GM19328 (cell line): Measurements from ENCODE around the gene CROCC2.

Source experiments
- ATAC-seq: cut with Tn5 transposase; IDR thresholded peaks from one replicate; pipeline ENCODE4 v1.9.1; 2021; ENCODE audit warnings: mild to moderate bottlenecking, moderate library complexity; ENCODE audit not compliant: unreplicated experiment

CROCC2 gene

DNA sequence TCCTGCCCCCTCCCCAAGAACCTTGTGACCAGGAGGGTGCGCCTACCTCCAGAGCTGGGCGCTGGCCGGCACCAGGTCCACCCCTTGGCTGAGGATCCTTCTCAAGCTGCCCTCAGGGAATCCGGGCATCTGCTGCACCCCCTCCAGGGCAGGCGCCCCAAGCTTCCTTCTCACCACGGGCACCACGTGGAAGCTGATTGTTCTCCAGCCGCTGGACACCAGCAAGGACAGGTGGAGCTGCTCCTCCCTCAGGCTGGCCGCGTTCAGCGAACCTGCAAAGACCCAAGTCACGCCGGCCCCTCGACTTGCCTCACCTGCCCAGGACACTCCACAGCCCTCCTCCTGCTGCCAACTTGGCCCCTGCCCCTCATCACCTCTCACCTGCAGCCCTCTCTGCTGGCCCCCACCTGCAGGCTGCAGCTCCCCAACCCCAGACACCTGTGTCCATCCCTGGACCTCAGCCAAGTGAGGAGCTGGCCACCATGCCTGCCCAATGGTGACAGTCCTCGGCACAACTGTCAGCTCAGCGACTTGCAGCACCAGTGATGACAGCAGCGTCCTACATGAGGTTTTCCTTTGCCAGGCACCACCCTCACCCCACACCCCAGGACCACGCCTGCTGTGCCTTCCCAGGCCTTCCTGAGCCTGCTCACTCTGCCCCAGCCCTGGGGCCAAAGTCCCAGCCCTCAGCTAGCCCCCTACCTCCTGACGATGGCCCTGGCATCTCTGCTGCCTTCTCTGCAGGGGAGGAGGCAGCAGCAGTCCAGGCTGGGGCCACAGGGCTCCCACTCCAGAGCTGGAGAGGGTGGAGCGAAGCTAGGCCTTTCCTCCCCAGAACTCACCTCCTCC lies 14.4 kb upstream of the CROCC2 start:
- no peak for ATAC-seq

DNA sequence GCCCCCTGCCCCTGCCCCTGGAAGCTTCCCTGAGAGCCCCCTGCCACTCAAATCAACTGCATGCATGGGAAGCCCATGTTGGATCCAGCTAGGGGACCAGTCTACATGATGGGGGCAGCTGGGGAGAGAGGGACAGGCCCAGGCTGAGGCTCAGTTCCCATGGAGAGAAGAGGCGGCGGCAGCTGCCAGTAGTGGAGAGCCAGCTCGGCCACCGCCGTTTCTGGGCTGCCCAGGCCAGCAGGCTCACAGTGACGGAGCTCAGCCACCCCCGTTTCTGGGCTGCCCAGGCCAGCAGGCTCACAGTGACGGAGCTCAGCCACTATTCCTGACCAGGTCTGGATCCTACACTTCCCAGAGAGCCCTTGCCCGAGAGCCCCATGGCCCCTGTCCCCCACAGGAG lies 13.8 kb upstream of the CROCC2 start:
- ATAC-seq, result no peak

DNA sequence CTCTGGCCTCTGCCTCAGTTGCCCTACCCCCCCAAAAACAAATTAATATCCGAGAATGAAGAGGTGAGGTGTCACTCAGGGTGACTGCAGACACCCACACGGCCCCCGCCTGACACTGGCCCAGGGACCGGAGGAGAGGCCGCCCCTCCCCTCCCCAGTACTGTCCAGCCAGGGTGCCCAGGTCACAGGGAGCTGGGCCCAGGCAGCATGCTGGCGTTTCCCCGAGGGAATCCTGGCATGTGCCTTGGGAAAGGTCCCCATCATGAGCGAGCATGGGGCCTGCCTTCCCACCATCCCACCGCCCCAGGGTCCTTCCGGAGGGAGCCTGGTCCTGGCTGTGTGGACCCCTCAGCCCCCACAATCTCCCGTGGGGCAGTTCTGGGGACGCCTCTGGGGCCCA lies 13.2 kb upstream of the CROCC2 start:
- no peak for ATAC-seq

DNA sequence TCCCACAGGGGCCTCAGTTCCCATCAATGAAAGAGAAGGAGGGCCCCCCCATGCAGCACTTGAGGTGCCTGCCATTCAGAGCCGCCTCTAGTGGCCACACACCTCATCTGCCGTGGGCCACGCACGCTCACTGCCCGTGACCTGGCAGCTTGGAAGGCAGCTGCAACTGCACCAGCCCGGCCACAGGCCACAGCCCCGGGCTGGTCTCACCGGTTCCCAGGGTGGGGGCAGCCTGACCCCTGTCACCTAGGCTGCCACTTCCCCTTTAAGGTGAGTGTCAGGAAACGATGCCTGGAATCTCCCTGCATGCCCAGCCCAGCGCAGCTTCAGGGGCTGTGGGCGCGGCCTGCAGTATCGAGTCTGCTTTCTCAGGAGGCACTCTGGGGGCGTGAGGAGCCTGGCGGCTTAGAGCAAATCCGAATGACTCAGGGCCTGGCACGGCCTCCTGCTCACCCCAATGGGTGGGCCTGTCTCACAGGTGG lies 12.7 kb upstream of the CROCC2 start:
- no peak for ATAC-seq

DNA sequence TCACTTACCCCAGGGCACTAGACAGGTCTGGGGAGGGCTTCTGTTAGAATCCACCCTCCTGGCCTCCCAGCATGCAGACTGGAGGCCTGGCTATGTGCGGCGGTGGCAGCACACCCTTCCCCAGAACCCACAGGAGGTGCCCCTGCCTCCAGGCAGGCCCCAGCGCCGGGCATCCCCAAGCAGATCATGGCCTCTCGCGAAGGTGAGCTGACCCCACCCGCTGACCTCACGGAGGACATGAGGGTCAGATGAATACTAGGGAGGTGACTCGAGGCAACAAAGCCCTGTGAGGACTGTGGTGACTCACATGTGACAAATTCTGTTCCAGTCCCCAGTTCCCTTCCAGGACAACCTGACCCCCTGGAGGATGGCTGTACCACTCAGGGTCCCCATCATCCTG lies 12.1 kb upstream of the CROCC2 start:
- ATAC-seq, result no peak

DNA sequence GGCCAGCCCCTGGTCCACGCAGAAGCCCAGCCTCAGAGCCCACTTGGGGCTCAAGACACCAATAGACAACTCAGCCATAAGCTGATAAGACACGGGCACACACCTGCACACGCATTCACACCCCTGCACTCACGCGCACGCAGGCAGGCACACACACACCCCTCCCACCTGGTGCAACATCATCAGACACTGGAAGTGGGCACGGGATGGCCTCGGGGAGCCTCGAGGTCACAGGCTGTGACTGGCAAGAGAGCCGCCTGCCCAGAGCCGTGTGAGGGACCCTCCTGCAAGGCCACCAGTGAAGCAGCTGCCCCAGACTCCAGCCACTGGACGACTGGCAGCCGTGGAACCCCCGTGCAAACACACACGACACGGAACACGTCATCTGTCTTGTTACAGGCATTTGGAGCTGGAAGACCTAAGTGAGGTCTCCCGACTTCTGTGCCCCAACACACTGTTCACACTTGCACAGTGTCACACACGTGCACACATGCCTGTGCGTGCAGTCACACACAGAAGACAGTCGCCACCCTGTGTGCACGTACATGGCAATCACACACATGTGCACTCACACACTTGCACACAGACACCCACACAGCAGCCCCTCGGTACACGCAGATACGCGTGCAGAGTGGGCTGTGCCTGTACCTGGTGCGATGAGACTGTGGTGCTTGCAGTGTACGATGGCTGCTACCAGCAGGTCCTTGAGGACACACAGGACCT lies 11.1 kb upstream of the CROCC2 start:
- ATAC-seq, result no peak

DNA sequence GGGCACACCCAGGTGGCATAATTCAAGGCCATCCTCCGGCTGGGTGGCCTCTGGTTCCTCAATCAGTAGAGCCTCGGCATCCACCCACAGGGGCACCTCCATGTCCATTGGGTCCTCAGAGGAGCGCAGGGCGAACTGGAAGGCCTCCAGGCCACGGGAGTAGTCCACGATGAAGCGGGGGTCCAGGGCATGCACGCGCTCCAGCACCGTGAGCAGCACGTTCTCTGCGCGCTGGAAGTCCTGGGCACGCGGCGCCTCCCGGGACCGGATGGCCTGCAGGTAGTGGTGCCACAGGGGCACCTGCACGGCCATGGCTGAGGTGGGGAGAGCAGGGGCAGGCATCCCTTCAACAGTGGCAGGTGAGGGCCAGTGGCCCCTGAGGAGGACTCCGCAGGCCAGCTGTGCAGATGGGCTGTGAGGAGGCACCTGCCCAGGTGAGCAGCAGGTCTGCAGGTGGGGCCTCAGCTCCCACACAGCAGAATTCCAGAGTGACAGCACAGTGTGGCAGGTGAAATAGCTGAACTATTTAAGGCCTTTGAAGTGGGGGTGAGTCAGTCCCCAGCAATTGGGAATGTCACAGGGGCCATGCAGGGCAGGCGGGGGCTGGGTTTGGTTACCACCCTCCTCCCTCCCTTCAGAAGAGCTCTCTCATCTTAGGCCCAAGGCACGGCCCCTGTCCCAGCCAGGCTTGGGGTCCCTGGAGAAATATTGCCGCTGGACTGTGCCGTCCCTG lies 10.3 kb upstream of the CROCC2 start, which contains the start of gene MAB21L4:
MAB21L4 (minus strand) TSS at position 501 of the 733 bp plus-strand sequence; CDS start at position 342, 159 bp downstream.
- no peak for ATAC-seq

DNA sequence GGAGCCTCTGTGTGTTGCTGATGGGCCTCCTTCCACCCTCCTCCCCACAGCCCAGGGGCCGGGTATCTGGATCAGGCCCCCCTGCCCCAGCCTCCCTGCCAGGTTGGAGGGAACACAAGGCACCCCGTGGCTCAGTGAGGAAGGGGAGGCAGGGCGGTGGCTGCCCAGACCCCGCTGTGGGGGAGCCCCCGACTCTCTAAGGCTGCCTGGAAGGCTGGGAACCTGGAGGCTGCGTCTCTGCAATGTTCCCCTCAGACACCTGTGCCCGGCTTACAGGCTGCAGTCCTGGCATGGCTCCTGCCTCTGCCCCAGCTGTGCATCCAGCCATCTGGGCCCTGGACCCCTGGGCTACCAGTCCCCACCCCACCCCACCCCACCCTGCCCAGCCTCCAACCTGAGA lies 9.7 kb upstream of the CROCC2 start:
- no peak for ATAC-seq

DNA sequence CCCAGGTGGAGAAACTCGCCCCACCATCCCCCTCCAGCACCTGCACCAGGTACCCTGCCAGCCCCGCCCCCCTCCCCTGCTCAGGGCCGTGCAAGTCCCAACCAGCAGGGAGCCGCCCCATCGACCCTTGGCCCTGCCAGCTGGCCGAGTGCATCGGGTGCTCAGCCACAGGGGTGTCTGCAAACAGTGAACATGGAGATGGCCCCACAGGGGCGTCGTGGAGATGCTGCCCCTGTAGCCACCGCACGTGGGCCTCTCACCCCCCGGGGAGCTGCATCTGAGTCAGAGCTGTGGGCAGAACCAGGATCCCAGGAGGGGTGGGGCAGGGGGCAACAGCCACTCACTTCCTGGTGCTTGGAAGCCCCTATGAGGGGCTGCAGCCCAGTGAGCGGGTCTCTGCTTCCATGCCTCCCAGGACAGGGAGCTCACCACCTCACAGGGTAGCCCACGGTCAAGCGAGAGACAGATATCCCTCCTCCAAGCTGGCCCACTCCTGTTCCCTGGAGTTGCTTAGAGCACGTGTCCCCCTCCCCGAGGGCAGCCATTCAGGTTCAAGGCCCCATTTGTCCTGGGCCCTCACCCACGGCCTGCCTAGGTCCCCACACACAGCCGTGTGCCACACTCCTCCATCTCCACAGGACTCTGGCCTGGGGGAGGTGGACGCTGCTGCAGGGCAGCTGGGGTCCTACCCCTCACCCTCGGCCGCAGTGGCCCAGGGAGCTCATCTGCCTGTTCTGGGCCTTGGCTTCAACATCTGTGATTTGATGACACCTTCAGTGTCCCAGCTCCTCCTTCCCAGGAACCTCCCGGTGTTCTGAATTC lies 9.1 kb upstream of the CROCC2 start:
- ATAC-seq, result no peak

DNA sequence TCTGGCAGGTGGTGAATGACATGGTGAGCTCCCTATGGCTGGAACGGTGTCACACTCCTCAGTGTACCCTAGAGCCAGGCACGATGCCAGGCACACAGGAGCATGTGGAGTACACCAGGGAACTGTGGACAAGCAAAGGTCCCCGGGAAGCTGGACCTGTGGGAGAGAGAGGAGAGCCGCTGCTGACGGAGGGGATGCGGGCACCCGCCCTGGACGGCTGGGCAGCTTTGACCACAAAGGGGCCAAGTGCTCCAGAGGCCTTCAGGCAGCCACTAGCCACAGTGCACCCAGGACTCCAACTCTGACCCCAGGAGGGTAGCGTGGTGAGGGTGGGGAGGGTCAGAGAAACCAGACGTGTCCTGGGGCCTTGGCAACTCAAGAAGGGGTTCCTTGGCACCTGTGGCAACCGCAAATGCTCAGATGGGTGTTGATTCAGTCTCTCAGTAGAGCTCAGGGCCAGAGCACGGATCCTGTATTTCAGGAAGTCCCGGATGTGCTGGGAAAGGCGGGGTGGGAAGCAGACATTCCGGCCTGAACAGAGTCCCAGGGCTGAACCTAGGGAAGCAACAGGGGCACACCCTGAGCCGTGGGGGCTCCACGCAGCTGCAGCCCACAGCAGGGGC lies 7.9 kb upstream of the CROCC2 start:
- ATAC-seq, result no peak

DNA sequence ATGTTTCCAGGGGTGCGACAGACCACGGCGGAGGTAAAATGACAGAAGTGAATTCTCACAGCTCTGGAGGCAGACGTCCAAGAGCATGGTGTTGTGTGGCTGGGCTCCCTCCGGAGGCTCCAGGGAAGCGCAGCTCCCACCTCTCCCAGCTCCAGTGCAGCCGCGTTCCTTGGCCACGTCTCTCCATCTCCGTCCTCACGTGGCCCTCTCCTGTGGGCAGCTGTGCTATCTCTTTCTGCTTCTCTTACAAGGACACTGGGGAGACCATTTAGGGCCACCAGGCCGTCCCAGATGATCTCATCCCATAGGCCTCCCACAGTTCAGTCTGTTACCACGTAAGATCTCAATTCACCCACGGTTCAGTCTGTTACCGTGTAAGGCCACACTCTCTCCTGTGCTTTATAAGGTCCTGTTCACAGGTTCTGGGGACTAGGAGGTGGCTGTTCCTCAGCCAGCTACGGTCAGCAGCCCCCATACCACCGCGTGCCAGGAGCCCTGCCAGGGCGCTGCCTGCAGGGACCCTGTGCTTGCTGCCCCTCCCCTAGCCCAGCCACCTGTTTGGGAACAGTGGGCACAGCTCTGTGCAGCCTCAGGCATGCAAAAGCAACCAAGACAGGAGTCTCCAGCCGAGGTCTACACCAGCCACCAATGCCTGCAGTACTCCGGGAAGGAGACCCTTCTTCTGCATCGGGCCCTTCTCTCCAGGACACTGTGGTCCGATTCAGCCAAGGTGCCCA lies 7.2 kb upstream of the CROCC2 start:
- ATAC-seq, result no peak

DNA sequence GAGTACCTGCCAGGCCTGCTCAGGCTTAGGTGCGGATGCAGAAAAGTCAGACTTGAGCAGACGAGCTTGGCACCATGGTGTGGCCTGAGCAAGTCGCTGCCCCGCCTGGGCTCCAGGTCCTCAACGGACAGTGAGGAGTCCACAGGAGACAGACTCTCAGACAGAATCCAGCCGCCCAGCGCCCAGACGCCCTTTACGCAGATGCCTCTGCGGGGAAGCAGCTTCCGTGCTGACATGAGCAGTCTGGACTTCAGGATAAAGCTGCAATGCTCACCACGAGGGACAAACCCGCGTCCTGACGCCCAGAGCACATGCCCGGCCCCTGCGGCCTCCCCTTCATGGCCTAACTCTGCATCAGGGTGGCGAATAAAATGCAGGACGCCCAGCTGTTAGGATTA lies 6.7 kb upstream of the CROCC2 start:
- no peak for ATAC-seq

DNA sequence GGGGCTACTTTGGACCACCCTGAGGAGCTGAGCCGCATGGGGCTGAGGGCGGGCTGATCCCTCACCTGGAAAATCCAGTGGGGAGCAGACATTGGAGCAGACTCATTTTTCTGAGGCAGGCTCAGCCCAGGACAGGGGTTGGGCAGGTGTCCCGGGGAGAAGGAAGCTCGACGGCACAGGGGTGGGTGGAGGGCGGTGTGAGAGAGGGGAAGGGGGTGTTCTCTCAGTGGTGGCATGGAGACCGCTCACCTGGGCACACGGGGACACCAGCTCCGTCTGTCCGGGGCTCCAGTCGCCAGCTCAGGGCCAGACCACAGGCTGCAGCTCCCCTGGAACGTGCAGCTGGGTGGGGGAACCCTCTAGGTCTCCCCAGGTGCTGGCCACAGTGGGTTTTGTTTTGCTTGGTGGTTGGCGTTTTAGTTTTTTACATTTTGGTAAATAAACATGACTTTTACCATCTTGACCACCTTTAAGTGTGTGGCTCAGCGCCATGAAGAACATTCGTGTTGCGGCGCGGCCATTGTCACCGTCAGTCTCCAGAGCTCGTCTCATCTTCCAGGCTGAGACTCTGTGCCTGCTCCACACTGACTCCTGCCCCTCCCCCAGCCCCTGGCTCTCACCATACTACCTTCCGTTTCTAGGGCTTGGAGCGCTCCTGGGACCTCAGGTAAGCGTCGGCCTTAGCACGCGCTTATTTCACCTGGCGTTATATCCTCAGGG lies 5.8 kb upstream of the CROCC2 start:
- no peak for ATAC-seq

DNA sequence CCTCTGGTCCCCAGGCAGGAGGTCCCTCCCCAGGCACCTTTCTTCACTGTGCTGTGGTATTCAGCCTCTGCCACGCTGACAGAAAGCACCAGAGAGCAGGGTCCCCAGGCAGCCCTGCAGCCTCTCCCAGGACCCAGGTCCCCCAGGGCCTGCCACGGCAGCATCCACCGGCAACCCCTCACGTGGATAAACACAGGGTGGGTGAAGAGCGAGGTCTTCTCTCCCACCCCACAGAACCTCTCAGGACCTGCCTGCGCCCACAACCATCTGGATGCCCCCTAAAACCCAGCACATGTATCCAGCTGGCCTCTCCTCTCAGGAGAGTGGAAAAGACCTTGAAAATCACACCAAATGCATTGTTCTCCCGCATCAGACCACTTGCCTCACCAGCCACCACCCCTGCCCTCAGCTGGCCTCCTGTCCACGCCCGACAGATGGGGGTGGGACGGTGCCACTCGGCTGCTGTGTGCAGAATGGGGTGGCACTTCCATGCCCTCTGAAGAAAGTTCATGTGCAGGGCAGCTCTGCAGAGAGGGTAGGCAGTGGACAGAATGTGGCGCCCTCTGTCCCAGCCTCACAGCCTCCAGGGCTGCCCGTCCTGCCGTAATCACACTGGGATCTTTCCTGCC lies 4.0 kb upstream of the CROCC2 start:
- ATAC-seq, result no peak

DNA sequence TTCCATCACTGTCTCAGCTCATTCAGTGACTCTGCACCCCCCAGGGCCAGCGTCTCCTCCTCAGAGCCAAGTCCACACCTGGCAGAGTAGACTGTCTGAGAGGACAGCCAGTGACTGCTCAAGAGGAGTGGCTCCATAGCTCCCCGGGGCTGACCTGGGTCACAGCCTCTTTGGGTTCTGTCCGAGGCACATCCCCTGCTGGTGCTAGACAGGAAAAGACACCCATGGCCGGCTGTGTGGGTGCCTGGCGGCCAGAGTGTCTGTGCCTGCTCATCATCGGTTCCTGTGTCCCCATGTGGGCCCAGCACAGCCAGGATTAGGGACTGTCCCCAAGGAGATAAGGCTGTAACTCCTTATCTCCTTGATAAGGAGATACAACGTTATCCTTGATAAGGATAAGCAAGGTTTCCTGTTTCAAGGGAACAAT lies 3.5 kb upstream of the CROCC2 start:
- ATAC-seq, result no peak

DNA sequence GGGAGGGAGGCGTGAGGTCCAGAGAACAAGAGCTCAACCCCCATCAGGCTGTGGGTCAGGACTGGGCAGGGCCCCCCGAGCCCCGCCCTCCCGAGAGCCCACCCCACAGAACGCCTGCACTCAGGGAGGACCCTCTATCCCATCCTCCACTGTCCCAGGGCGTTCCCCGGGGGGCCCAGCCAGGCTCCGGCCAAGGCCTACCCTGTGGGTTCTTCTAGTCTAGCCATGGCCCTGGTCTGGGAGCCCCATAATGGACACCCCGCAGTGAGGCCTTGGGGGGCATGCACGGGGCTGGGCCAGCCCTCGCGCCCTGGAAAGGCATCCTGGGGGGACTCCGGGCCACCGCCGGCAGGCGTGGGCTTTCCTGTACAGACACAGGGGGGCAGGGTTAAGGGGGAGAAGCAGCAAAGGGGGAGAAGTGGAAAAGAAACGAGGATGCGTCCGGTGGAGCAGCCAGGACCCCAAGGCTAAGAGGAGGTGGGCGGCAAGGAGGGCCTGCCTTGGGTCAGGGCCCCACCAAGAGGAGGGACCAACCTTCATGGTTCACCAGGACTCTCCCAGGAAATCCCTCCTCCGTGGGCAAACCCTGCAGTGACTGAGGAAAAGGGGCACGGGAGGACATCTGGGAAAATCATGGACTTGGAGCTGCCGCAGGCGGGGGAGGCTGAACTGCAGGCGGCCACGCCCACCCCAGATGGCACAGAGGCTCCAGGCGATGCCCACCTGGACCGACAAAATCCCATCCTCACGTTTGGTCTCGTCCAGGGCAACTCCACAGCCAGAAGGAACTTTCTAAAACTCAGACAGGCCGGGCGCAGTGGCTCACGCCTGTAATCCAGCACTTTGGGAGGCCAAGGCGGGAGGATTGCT lies 2.7 kb upstream of the CROCC2 start:
- no peak for ATAC-seq
